CD4-positive, alpha-beta T cell (primary cell): ENCODE measurements around the gene POU4F1. TPM values are rescaled to one million over a fixed set of nuclear protein-coding genes. Genes with fewer than 3 reads are reported as not detected.

ENCODE experiments used
- ATAC-seq: fragments of 200-7000 bp; cut with Tn5 transposase; one replicate; pipeline ENCODE4 v1.10.0; 2022; ENCODE audit warnings: mild to moderate bottlenecking; ENCODE audit not compliant: poor library complexity
- CTCF ChIA-PET: fragments of 350-600 bp; sonication (Branson Sonifier 250); formaldehyde crosslinking; loops from one replicate; lab custom pipeline; 2021; ENCODE audit warnings: antibody characterized with exemption, inconsistent platforms; lab: Charles Lee
- POLR2A ChIA-PET: fragments of 350-600 bp; sonication (Branson Sonifier 250); formaldehyde crosslinking; loops from one replicate; lab custom pipeline; 2021; ENCODE audit warnings: antibody characterized with exemption, inconsistent platforms; lab: Charles Lee
- DNase-seq, 14 experiments: peaks; one replicate each; pipeline ENCODE4 v3.0.0-alpha.2; 2013 to 2020; ENCODE audit warnings: mixed read lengths in 2 of 14
- H3K27ac ChIP-seq, 2 donors: one replicate each; pipeline versions ENCODE4 v1.5.1 to v1.7.0; 2013; ENCODE audit warnings: low read length in 2 of 2, low read depth in 1 of 2, mild to moderate bottlenecking in 1 of 2
- H3K27me3 ChIP-seq, 2 experiments: 1 replicate in 1 of 2; 2 replicates in 1 of 2; pipeline versions ENCODE4 v1.6.1 to v1.7.0; 2013; ENCODE audit warnings: low read length in 2 of 2, control low read depth in 1 of 2, mild to moderate bottlenecking in 1 of 2, moderate library complexity in 1 of 2; ENCODE audit not compliant: insufficient read depth in 2 of 2, control insufficient read depth in 1 of 2
- H3K36me3 ChIP-seq: one replicate; pipeline ENCODE4 v1.6.1; 2013; ENCODE audit warnings: low read length, control low read depth; ENCODE audit not compliant: insufficient read depth
- H3K4me1 ChIP-seq: one replicate; pipeline ENCODE4 v1.6.1; 2013; ENCODE audit warnings: low read length, control low read depth; ENCODE audit not compliant: insufficient read depth
- H3K4me3 ChIP-seq: one replicate; pipeline ENCODE4 v1.5.1; 2013; ENCODE audit warnings: mild to moderate bottlenecking, low read length, moderate library complexity
- H3K9me3 ChIP-seq, 2 experiments: 1 replicate in 1 of 2; 2 replicates in 1 of 2; pipeline versions ENCODE4 v1.6.1 to v1.7.0; 2013; ENCODE audit warnings: low read length in 2 of 2, mild to moderate bottlenecking in 2 of 2, control low read depth in 1 of 2, moderate library complexity in 1 of 2; ENCODE audit not compliant: control insufficient read depth in 1 of 2, insufficient read depth in 1 of 2
- H3K27ac Mint-ChIP-seq: one replicate; pipeline ENCODE4 v1.8.0; 2020; ENCODE audit warnings: mixed read lengths
- H3K27me3 Mint-ChIP-seq: one replicate; pipeline ENCODE4 v1.8.0; 2021; ENCODE audit warnings: mixed read lengths
- H3K36me3 Mint-ChIP-seq: one replicate; pipeline ENCODE4 v1.8.0; 2021; ENCODE audit warnings: low read depth, mixed read lengths
- H3K4me1 Mint-ChIP-seq: one replicate; pipeline ENCODE4 v1.8.0; 2021; ENCODE audit warnings: low read depth, mixed read lengths
- H3K4me3 Mint-ChIP-seq: one replicate; pipeline ENCODE4 v1.8.0; 2020; ENCODE audit warnings: mild to moderate bottlenecking, mixed read lengths
- H3K9me3 Mint-ChIP-seq: one replicate; pipeline ENCODE4 v1.8.0; 2020; ENCODE audit warnings: mixed read lengths
- intact Hi-C, 2 experiments: fragments of 100-400 bp; cut with DNase I in 1 of 2; cut with micrococcal nuclease in 1 of 2; formaldehyde crosslinking; loops; one replicate each; pipeline versions ENCODE4 v1.15.1 to v1.9.0; 2023 to 2025; cut with DNase I, micrococcal nuclease
- total RNA-seq, 174 experiments: library from RNA in 2 of 174; stranded (reverse) in 2 of 174; gene quantifications; one replicate each; pipeline ENCODE4 v1.2.3 and lab custom pipeline; 2021 to 2026
- TF ChIP-seq, protein P1 (sequence below): fragments of 200-600 bp; IDR thresholded peaks from one replicate; pipeline ENCODE4 v1.8.0; 2022; ENCODE audit warnings: antibody characterized with exemption, mild to moderate bottlenecking

POU4F1 gene
- total RNA-seq, 2 experiments from 2014 or later = 0.11 to 0.14 TPM

DNA sequence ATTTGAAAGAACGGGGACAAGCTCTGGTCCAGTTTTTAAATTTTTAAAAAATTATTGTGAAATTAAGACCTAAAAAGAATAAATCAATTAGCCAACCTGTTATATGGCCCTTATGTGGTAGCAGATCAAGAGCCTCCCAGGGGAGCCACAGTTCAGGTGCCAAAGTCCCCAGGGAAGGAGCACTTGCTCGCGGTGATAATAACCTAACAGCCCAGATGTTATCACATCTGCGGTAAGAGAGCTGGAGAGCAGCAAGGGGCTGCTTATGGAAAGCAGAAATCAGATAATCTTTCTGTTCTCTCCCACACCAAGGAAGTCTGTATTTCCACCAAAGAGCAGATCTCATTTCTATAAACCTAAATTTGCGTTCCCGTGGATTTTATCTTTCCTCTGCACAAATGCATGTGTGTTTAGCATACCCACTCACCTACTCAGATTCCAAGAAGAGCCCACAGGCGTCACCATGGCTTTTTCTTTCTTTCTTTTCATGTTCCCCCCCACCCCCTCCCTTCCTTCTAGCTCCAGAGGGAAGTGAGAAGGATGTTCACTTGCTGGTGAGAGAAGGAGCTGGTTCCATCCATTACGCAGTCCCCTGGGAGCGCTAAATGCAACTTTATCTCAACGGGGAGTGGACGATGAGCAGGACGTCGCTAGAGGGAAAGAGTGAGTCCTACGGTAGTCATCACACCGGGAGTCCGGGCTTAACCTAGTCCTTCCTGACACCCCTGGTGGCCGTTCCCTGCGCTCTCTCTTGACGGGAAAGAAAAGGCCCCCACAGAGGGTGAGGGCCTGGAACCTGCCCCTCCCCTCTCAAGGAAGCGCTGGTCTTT is 1.6 kb upstream of the POU4F1 start:
- Mint-ChIP-seq H3K36me3 (peaks cover 7% of the 10 kb centered on the region), H3K9me3 (peaks cover under 1% of the 10 kb centered on the region), H3K27ac (no peak overlapping the region), H3K4me3 (no peak overlapping the region), H3K27me3 (peaks cover 89% of the 10 kb centered on the region), H3K4me1 (peaks cover 55% of the 10 kb centered on the region)
- peaks cover 62% of the 10 kb centered on the region for H3K4me1 ChIP-seq
- no peak overlapping the region for H3K4me3 ChIP-seq
- ChIA-PET CTCF (no interaction called here), POLR2A (interaction anchor here (0.7 kb wide), 2 partner anchors 154 to 876 kb away, joined by 3 read pairs; partner anchors contain the start of gene NDFIP2)
- ATAC-seq (no peak), DNase-seq (no peak)
- TF ChIP-seq, protein P1, sequence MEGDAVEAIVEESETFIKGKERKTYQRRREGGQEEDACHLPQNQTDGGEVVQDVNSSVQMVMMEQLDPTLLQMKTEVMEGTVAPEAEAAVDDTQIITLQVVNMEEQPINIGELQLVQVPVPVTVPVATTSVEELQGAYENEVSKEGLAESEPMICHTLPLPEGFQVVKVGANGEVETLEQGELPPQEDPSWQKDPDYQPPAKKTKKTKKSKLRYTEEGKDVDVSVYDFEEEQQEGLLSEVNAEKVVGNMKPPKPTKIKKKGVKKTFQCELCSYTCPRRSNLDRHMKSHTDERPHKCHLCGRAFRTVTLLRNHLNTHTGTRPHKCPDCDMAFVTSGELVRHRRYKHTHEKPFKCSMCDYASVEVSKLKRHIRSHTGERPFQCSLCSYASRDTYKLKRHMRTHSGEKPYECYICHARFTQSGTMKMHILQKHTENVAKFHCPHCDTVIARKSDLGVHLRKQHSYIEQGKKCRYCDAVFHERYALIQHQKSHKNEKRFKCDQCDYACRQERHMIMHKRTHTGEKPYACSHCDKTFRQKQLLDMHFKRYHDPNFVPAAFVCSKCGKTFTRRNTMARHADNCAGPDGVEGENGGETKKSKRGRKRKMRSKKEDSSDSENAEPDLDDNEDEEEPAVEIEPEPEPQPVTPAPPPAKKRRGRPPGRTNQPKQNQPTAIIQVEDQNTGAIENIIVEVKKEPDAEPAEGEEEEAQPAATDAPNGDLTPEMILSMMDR = no peak
- no peak overlapping the region for H3K27ac ChIP-seq
- H3K9me3 ChIP-seq = peaks cover 5 to 38% of the 10 kb centered on the region in 2 experiments
- H3K27me3 ChIP-seq = peaks cover 87 to 95% of the 10 kb centered on the region in 2 experiments
- H3K36me3 ChIP-seq = no peaks in the 10 kb centered on the region
- intact Hi-C loops = loop anchor here (5.0 kb wide), 1 partner anchor 52 kb away; the partner anchor contains the start of gene OBI1 (in 2 of the 2)

DNA sequence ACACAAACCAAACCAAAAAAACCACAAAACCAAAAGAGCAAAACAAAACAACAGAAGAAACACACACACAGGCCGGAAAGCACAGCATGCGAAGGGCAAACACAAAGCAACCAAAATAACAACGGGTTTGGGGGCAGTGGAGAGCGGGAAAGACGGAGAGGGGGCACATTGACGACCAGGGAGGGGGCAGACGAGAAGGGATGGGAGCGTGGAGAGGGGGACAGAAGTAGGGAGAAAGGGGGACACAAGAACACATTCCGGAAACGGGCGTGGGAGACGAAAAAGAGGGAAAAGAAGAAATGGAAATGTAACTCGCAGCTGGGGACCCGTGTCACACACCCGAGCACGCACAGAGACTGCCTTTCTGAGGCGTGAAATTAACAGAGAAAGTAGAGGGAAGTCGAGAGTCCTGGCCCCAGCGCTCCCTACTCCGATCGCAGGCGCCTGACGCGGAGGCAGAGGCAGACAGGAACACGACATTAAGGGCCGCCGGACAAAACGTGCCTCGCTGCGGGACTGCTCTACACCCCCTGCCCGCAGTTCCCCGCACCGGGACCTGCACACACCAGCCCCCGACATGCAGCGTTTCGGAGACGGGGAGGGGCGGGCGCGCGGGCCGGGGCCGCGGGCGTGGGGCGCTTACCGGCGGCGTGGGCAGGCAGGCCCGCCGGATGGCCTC is 652 bp downstream of the POU4F1 start:
- TF ChIP-seq, protein P1 = no peak
- peak overlapping the region; percentile 90 for H3K4me3 Mint-ChIP-seq
- Histone ChIP-seq H3K9me3 (peaks cover 21% of the 10 kb centered on the region in 2 experiments), H3K36me3 (no peaks in the 10 kb centered on the region), H3K27ac (no peak overlapping the region), H3K4me1 (peaks cover 41% of the 10 kb centered on the region), H3K27me3 (peaks cover 80 to 95% of the 10 kb centered on the region in 2 experiments), H3K4me3 (peak overlapping the region; percentile 38)
- peak in 2 of 14 experiments; percentile 42 to 49 for DNase-seq
- peak; percentile 32 for ATAC-seq
- CTCF ChIA-PET = no interaction called here
- H3K36me3 Mint-ChIP-seq = peaks cover 7% of the 10 kb centered on the region
- peaks cover 92% of the 10 kb centered on the region for H3K27me3 Mint-ChIP-seq
- POLR2A ChIA-PET = interaction anchor here (1.3 kb wide), 1 partner anchor 15 kb away, joined by 3 read pairs; no protein-coding TSS in a partner anchor
- peaks cover 2% of the 10 kb centered on the region for H3K9me3 Mint-ChIP-seq
- intact Hi-C loops = no loop called here
- H3K4me1 Mint-ChIP-seq = peaks cover 47% of the 10 kb centered on the region
- H3K27ac Mint-ChIP-seq = peak overlapping the region; percentile 63

DNA sequence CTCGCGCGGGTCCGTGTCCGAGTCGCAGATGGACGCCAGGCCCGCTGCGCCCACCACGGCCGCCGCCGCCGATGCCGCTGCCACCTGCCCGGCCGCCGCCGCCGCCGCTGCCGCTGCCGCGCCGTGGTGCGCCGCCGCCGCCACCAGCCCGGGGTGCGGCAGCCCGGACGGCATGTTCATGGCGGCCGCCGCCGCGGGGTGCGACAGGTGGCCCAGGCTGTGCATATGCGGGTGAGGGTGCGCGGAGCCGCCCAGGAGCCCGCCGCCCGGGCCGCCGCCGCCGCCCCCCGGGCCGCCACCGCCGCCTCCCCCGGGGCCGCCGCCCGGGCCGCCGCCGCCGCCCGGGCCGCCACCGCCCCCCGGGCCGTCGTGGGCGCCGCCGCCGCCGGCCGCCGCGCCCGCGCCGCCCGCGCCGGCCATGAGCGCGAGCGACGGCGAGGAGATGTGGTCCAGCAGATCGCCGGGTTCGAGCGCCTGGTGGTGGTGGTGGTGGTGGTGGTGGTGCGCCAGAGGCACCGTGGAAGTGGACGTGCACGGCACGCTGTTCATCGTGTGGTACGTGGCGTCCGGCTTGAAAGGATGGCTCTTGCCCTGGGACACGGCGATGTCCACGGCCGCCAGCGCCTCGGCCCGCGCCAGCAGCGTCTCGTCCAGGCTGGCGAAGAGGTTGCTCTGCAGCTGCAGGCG is 1.3 kb downstream of the POU4F1 start:
- peaks cover 80 to 95% of the 10 kb centered on the region in 2 experiments for H3K27me3 ChIP-seq
- TF ChIP-seq, protein P1 = no peak
- ATAC-seq = no peak
- ChIA-PET POLR2A (interaction anchor here (1.3 kb wide), 1 partner anchor 15 kb away, joined by 3 read pairs; no protein-coding TSS in a partner anchor), CTCF (no interaction called here)
- intact Hi-C loops = no loop called here
- no peak overlapping the region for H3K27ac ChIP-seq
- no peaks in the 10 kb centered on the region for H3K36me3 ChIP-seq
- peak overlapping the region; percentile 38 for H3K4me3 ChIP-seq
- H3K9me3 Mint-ChIP-seq = peaks cover 7% of the 10 kb centered on the region
- peak overlapping the region; percentile 90 for H3K4me3 Mint-ChIP-seq
- H3K4me1 ChIP-seq = peaks cover 37% of the 10 kb centered on the region
- H3K27me3 Mint-ChIP-seq = peaks cover 92% of the 10 kb centered on the region
- peaks cover 14% of the 10 kb centered on the region for H3K36me3 Mint-ChIP-seq
- peaks cover 19 to 27% of the 10 kb centered on the region in 2 experiments for H3K9me3 ChIP-seq
- DNase-seq = no peak
- H3K27ac Mint-ChIP-seq = peak overlapping the region; percentile 63
- H3K4me1 Mint-ChIP-seq = peaks cover 46% of the 10 kb centered on the region
